Stimulated activated CD8-positive, alpha-beta memory T cell treated with anti-CD3 and anti-CD28 coated beads, Interleukin-4, amount 100 ng/mL, for 4 hours (primary cell): ENCODE results near the gene VAMP3.

ENCODE experiments used
- DNase-seq, 2 donors: peaks; one replicate each; pipeline ENCODE4 v3.0.0-alpha.2; 2020; ENCODE audit warnings: low read depth in 2 of 2, low spot score in 1 of 2

The VAMP3 gene

GRCh38 chr1:7810395-7810794 lies 39.3 kb downstream of the VAMP3 start:
- peak in 1 of 2 donors; percentile 7 for DNase-seq

DNA sequence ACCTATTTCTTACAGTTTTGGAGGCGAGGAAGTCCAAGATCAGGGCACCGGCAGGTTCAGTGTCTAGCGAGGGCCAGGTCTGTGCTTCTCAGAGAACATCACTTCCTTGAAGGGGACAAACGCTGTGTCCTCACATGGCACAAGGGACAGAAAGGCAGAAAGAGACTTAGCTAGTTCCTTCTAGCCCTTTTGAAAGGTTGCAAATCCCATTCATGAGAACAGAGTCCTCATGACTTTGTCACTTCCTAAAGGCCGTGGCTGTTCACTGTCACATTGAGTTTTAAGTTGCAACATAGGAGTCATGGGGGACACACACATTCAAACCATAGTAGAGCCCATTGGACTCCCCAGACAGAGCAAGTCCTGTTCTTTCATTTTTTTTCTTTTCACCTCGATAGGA lies 40.4 kb downstream of the VAMP3 start:
- DNase-seq, result no peak

GRCh38 chr1:7813677-7814373 lies 42.7 kb downstream of the VAMP3 start:
- no peak for DNase-seq

DNA sequence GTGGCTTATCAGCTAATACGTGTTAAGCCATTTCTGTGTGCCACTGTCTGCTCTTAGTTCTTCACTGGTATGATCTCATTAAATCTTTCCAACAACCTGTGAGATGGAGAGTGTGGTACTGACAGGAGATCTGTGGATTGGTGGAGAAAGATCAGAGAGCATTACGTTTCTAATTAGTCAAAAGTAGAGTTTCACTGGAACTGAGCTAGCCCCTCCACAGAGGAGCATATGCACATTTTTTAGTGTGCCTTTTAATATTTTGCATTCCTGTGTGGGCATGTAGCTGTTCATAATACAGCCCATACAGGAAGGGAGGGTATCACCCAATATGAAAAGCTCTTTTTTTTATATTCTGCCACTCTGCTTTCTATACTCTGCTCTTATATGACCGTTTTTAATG lies 50.2 kb downstream of the VAMP3 start:
- no peak for DNase-seq

GRCh38 chr1:7824701-7825100 lies 53.6 kb downstream of the VAMP3 start:
- DNase-seq, result no peak

DNA sequence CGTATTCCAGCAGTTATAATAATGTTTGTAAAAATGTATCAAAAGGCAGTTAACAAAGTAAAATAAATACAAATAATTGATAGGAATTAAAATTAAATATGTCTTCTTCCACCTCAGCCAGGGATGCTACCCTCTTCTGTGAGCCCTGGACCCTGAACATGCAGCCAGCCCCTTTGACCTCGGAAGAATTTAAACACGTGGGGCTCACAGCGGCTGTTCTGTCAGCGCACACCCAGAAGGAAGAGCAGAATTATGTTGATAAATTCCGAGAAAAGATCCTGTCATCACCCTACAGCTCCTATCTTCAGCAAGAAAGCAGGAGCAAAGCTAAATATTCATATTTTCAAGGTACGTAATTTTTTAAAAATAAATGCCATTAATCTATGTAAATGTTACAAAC lies 55.3 kb downstream of the VAMP3 start:
- no peak for DNase-seq

DNA sequence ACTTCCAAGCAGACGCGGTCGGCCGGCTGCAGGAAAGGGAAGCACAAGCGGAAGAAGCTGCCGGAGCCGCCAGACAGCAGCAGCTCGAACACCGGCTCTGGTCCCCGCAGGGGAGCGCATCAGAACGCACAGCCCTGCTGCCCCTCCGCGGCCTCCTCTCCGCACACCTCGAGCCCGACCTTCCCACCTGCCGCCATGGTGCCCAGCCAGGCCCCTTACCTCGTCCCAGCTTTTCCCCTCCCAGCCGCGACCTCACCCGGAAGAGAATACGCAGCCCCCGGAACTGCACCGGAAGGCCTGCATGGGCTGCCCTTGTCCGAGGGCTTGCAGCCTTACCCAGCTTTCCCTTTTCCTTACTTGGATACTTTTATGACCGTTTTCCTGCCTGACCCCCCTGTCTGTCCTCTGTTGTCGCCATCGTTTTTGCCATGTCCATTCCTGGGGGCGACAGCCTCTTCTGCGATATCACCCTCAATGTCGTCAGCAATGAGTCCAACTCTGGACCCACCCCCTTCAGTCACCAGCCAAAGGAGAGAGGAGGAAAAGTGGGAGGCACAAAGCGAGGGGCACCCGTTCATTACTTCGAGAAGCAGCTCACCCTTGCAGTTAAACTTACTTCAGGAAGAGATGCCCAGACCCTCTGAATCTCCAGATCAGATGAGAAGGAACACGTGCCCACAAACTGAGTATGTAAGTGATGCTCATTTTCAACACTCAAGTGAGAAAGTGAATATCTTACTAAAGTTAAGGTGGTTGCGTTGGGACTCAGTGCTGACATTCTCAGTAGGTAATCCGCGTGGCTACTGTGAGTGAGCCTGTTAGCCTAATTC lies 56.2 kb downstream of the VAMP3 start:
- DNase-seq, result no peak
